ENCODE data around the gene SMNDC1.
A peak's percentile ranks its signal among the peaks of the same experiment; 100 is the strongest.
"Not testable (repeated sequence)": the region's sequence is repeated elsewhere in the genome, so short reads cannot be mapped to it uniquely, and the experiment has no call there.

SMNDC1 gene

GRCh38 chr10:110278562-110279406 lies 25.9 kb downstream of the SMNDC1 start:
- no peak for DNase-seq

GRCh38 chr10:110277591-110277990 lies 27.1 kb downstream of the SMNDC1 start:
- no peak for DNase-seq

- no peak for DNase-seq
These were observed 28.1 kb downstream of the SMNDC1 start for GRCh38 chr10:110276603-110277002.

- no peak for DNase-seq
These were observed 29.5 kb downstream of the SMNDC1 start for GRCh38 chr10:110275128-110275729.

GRCh38 chr10:110274647-110275046 lies 30.1 kb downstream of the SMNDC1 start:
- DNase-seq, result no peak

GRCh38 chr10:110274072-110274627 lies 30.6 kb downstream of the SMNDC1 start:
- no peak for DNase-seq

- DNase-seq, result no peak
These were observed 31.2 kb downstream of the SMNDC1 start for GRCh38 chr10:110273474-110273873.

GRCh38 chr10:110272995-110273394 lies 31.7 kb downstream of the SMNDC1 start:
- not testable (repeated sequence) for DNase-seq

- no peak for DNase-seq
These were observed 35.1 kb downstream of the SMNDC1 start for GRCh38 chr10:110269374-110270318.

- no peak for DNase-seq
These were observed 35.7 kb downstream of the SMNDC1 start for GRCh38 chr10:110268971-110269370.

- no peak for DNase-seq
These were observed 36.3 kb downstream of the SMNDC1 start for GRCh38 chr10:110268442-110268841.

- no peak for DNase-seq
These were observed 37.4 kb downstream of the SMNDC1 start for GRCh38 chr10:110267276-110267675.

- no peak for DNase-seq
These were observed 39.0 kb downstream of the SMNDC1 start for GRCh38 chr10:110265573-110266193.

- no peak for DNase-seq
These were observed 41.6 kb downstream of the SMNDC1 start for GRCh38 chr10:110263164-110263563.

GRCh38 chr10:110260746-110261477 lies 43.8 kb downstream of the SMNDC1 start:
- peak; percentile 3 for DNase-seq

GRCh38 chr10:110259317-110259716 lies 45.4 kb downstream of the SMNDC1 start:
- no peak for DNase-seq

- DNase-seq, result no peak
These were observed 46.2 kb downstream of the SMNDC1 start for GRCh38 chr10:110258542-110258941.

GRCh38 chr10:110254467-110254866 lies 50.3 kb downstream of the SMNDC1 start:
- DNase-seq, result no peak

- no peak for DNase-seq
These were observed 52.6 kb downstream of the SMNDC1 start for GRCh38 chr10:110252151-110252550.

GRCh38 chr10:110251392-110251791 lies 53.3 kb downstream of the SMNDC1 start:
- not testable (repeated sequence) for DNase-seq

GRCh38 chr10:110249489-110249888 lies 55.2 kb downstream of the SMNDC1 start:
- DNase-seq, result not testable (repeated sequence)

- not testable (repeated sequence) for DNase-seq
These were observed 56.9 kb downstream of the SMNDC1 start for GRCh38 chr10:110247833-110248232.
